HG02623 (cell line): ENCODE data around the gene TEAD1.

Source experiments
- ATAC-seq: cut with Tn5 transposase; IDR thresholded peaks from one replicate; pipeline ENCODE4 v1.9.1; 2021; ENCODE audit warnings: moderate library complexity; ENCODE audit not compliant: unreplicated experiment

The TEAD1 gene

DNA sequence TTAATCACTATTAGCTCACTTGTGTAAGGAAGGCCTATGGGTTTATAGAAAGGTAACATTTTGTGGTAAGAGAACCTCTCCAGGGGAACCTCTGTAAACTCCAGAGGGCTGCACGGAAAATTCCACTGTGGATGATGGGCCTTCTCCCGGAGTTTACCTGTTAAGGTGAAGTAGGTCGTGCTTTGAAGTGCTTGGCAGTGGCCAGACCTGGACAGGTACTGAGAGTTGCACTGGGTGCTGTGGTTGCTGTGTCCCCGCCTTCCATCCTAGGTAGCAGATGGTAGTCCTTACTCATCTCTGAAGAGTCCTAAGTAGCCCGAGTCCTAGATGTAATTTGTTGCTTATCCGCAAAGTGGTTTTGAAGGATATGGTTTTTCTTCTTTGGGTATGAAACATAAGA lies 133.4 kb downstream of the TEAD1 start:
- no peak for ATAC-seq

DNA sequence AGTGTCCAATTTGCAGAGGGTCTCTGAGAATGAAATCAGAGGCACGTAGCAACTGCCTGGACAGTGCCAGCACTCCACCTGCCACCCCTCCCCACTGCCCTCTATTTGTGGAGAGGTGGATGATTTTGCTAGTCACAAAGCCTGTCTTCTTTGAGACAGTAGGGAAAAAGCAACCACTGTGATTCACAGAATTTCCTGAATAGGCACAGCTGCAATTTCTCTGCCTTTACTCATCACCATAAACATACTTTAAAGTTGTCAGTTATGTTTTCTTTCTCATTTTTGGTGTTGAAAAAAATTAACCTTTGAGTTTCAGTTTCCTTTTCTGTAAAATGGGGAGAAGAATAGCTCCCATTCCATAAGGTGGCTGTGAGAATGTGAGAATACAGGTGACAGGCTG lies 134.3 kb downstream of the TEAD1 start:
- no peak for ATAC-seq

DNA sequence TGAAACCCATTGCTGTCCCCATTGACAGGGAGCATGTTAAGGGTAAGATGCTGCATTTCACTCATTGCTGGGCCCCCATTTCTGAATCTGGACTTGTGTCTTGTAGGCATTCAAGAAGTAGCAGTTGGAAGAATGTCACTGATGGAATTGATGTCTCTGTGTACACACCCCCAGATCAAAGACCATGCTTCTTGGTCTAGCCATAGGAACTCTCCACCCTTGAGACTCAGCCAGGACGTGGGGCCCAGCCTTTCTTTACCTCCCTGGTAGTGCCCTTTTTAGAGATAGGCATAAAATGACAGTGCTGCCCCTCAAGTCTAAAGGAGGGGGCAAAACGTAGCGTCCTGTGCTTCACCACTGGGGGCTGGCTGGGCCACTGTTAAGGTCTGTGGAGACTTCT lies 135.1 kb downstream of the TEAD1 start:
- ATAC-seq, result no peak

DNA sequence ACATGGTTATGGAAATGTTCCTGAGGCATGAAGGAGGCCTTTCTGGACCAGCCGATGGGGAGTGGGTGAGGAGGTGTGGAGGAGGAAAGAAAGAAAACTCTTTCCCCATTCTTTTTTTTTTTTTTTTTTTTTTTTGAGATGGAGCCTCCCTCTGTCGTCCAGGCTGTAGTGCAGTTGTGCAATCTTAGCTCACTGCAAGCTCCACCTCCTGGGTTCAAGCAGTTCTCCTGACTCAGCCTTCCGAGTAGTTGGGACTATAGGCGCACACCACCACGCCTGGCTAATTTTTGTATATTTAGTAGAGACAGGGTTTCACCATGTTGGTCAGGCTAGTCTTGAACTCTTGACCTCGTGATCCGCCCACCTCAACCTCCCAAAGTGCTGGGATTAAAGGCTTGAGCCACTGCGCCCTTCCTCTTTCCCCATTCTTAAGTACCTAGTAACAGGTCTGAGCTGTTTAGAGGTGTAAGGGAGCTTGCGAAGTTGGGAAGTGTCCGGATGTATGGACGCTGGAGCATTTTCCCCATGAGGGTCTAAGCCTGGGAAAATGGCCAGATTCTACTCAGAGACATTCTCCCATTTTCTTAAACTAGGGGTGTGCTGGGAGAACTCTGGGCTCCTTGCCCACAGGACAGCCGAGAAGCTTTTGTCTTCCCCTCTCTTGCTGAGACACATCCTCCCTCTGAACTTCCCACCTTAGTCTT lies 135.8 kb downstream of the TEAD1 start:
- no peak for ATAC-seq

DNA sequence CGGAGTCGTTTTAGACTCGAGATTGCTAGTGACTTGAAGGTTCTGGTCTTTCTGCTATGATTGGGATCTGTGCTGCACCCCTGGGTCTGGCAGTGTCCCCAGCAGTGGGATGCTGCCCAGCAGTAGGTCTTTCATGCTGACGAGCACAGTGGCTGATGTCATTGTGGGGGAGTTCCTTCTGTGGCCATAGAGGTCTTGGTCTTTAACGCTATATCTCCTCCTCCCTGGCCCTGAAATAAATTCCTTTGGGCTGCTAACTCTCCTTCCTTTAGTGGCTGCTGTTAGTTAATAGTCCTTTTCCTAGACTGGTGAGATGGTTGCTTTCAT lies 136.3 kb downstream of the TEAD1 start:
- ATAC-seq, result no peak

DNA sequence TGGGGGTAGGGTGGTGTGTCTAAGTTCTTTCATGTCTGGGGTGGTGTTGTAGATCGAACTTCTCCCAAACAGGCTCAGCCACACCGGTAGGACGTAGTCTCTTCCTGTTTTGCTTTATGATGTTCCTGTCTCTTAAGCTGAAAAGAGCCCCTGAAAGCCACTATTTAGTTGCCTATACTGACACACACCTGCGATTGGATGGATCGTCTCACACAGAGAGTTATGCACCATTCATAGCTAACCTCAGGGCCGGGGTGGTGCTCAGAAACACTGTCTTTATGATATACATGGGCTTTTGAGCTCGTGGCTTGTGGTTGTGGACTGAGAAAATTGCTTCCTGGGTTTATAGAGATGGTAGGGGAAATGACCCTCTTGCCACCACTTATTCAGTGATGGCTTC lies 137.6 kb downstream of the TEAD1 start:
- no peak for ATAC-seq

DNA sequence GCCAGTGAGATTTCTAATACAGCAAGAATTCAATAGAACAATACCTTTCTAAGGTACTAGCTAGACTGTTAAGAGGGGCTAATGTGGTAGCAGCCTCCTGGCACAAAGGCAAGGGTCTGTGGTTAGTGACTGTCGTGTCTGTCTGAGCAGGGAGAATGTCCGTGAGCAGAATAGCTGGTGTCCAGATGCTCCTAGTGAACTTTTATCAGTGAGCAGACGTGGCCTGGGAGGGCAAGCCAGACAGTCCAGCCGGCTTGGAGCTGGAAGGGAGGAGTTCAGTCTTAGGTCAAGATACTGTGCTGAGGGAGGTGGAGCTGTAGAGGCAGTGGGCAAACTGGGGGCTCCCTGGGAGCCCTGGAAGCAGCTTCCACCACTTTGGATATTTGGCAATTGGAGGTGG lies 138.6 kb downstream of the TEAD1 start:
- ATAC-seq, result no peak

DNA sequence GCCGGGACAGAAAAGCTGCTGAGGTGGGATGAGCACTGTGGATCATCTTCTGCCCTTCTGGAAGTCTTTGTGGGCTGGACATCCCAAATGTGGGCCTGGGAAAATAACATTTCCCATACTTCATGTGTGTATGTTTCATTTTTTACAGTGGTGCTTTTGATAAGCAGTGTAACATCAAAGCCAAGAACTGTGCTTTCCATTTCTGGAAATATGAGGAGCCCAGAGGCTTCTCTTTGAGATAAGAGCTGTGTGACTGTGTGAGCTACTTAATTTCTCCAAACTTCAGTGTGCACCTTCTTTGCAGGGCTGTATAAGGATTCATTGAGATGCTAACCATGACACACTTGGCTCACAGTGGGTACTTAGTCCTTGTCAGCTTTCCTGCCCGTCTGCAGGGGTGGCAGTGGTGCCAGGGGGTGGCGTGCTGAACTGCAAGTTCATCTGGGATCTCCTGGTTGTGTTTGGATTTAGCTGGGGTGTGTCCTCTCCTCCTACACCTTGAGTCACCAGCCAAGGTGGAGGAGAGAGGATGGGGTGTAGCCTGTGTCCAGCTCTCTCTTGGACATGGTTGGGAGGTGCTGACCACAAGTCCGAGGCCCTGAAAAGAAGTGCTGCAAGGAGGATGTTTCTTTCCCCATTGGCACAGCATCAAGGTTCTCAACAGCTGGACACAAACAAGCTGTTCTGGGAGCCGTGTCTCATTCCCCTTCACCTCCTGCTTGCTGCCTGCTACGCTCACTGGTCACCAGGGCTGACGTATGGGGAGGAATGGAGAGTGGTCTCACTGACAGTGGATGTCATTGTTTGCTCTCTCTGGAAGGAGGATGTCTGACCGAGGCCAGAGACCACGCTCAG lies 139.4 kb downstream of the TEAD1 start:
- ATAC-seq, result no peak

DNA sequence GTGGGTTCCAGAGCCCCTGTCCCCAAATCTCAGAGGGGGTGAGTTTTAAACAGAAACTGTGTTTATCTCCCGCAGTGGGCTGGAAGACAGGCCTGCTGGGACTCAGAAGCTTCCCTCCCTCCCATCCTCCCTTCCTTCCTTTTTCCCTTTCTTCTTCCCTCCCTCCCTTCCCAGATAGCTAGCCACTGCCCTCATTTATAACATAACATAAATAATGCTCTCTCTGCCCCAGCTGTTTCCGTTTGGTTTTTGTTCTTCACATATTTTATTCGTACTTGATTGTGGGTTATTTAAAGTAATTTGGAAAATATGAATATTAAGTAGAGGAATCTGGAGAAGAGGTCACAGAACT lies 140.9 kb downstream of the TEAD1 start:
- ATAC-seq, result no peak

DNA sequence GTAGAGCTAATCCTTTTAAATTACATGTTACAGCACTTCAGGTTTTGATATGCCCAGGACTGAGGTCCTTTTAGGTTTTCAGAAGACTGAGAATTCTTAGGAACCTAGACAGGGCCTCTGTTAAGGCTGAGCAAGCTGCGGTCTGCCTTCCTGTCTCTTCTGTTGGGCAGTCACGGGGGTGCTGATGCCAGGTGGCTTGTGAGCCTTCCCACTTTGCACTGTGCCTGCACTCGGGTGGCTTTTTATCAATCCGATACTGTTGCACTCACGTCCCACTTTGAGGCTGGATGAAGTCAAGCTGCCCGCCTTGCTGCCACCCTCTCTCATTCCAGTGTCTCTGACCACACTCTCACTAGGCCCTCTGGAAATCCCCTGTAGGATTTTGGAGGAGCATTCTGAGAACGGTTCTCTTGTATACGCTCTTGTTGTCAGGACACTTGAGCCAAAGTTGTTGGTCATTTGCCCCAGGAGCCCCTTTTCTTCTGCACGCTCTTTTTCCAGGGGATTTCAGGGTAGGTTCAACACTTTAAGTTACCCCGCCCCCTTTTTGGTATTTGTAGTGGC lies 141.8 kb downstream of the TEAD1 start:
- no peak for ATAC-seq

DNA sequence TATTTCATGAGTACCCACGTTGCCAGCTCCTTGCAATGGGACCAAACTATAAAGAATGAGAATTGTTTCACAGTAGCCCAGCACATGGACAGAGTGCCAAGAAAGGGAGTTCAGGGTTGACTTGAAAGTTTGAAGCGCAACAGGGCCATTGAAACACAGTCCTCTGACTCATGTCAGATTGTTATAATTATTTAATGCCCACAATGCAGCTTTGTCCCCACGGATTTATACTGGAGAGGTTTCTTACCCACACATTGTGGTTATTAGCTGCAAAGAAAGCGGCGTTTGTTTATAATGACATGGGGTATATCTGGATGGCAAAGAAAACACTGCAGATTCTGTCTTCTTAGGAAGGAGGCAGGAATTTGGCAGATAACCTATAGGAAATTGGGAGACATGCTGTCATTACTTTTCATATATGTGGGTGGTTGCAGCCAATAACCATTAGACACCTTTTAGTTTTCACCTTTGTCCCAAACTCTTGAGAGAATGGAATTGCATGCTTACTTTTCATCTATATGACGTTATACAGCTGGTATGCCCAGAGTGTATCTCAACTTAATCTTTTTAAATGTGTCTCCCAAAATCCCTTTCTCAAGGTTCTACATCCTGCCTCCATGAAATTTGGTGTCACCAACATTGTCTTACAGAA lies 143.6 kb downstream of the TEAD1 start:
- ATAC-seq, result no peak

DNA sequence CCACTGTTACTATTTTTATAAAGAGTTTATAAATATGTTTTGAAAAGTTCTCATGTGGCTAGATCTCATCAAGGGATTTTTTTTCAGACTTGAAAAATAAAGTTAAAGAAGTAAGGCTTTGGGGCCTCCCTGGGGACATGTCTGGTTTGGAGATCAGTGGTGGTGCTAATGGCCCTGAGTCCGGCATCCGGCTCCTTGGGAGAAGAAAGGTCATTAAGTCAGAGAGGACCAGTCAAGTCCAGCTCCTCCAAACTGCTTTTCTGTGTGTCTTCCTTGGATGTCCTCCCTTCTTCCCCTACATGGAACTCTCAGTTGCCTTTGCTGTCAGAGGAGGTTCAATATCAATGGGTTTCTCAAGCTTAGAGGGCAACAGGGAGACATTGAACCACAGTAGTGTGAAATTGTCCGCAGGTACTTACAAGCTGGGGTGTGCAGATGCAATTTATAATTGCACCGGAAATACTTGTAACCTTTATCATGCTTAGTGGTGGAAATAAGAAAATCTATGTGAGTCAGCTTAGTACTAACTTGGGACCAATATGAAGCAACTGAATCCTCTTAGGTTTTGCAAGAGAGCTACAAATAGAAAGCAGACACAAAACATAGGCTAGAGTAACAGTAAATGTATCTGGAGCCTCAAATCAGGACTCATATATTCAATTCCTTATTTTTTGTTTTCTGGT lies 144.3 kb downstream of the TEAD1 start:
- no peak for ATAC-seq

DNA sequence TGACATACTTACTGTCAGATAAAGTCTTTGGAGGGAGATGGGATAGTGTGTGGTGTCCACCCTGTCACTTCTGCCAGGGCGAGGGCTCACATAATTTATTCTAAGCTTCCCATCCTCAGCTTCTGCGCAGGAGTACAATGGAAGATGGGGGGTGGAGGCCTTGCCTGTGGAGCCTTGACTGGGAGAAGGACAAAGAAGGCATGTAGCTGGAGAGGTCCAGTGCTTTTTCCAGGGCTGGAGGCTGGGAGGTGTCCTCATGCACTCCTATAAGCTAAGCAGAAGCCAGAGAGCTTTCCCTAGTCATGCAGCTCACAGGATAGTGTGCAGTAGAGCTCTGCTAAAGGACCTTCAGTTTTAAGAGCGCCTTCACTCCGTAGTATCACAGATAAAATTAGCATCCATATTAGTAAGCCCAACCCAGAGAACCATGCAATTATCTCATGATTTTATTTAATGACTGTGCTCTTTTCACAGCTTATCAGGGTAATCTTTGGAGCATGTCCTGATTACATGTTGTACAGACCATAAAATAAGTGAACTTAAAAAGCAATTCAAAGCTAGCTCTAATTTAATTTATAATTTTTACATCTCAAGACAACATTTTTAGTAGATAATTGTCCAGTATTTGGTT lies 148.3 kb downstream of the TEAD1 start:
- ATAC-seq, result no peak

DNA sequence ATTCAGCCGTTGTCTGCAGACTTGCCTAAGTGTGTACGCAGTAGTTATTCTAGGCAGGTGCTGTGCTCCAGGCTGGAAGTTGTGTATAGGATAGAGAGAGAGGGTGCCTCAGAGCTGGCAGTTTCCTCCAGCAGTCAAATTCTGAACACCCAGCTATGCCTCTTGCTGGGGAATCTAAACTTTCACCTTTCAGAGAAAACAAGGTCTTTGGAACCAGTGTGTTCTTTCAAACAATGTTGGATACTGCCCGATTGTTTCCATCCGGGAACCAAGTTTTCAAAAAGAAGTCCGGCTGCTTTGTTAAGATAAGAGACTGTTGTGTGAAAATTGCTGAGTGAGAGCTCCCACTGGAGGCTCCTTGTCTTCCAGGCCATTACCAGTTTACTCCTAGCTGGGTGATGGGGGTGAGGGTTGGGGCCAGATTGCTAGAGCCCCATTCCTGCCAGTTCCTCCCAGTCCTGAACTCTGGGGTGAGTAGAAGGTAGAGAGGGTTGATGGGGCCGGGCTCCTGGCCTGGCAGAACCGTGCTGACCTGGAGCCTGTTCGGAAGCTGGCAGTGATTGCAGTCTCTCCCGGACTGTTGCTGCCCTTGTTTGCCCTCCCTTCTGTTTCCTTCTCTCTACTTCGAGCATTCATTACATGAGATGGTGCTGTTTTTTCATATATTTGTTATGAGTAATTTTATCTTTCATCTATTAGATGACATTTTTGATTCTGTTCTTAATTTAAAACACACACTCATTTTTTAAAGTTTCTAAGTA lies 150.2 kb downstream of the TEAD1 start:
- ATAC-seq, result no peak

DNA sequence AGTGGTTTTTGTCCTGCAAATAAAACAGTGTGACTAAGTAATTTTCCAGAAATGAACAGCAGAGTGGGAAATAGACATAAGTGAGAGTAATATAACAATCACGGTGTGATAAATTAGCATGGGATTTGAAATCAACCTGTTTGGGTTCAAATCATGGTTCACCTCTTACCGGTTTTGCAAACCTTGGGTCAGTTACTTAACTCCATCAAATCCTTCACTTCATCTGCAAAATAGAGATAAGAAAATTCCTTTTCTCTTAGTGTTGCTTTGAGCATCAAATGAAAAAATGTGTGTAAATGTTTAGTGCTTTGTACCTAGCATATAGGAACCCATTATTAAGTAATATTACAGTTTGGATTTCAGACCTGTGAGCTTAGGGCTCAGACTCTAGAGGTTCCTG lies 152.2 kb downstream of the TEAD1 start:
- ATAC-seq, result no peak

DNA sequence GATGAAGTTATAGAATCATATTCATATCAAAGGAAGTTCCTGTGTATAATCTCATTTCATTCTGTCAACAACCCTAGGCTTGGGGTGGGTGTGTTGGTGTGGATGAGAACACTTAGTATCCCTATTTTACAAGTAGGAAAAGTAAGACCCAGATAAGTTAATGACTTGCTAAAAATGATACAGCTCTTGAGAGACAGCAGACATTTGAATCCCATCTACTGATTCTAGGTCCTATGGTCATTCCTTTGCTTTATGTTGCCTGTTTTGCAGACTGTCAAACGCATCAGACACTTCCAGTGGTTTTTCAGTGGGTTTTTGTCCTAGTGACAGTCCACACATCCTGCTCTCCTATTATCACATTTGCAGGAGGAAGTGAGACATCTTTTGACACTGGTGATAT lies 153.1 kb downstream of the TEAD1 start:
- ATAC-seq, result no peak

DNA sequence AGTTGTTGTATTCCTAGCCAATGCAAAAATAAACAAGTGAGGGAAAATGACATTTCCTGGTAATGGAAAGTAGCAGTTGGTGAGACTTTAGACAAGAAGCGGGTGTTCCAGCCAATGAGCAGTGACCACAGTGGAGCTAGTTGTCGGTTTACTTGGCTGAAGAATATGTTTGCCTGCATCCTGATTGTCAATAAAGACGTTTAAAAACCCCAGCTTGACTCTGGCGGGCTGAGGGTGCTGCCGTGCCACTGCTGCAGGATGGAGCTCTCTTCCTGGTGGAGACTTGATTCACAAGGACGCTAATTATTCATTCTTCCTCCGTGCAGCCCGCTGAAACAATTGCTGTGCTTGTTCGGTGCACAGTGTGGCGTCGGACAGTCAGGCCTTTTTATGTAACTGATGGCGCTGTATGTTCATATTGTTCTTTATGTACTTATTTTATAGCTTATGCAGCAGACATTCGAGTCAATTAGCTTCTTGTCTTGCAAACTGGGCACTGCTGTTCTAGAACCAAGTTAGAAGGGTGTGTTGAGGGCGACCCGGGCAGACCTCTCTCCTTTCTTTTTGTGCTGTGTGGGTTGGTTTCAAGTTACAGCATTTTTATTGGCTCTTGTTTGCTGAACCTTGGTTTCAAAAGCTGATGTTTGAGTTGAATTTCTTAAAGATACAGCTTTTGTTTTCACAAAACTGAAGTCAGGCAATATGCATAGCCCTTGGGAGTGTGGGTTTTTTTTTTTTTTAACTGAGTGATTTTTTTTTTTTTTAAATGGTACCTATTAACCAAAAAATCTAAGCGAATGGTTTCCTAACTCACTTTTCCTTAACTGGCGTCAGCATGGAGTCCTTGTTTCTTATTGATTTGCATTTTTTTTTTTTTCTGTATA lies 153.9 kb downstream of the TEAD1 start:
- ATAC-seq, result no peak

DNA sequence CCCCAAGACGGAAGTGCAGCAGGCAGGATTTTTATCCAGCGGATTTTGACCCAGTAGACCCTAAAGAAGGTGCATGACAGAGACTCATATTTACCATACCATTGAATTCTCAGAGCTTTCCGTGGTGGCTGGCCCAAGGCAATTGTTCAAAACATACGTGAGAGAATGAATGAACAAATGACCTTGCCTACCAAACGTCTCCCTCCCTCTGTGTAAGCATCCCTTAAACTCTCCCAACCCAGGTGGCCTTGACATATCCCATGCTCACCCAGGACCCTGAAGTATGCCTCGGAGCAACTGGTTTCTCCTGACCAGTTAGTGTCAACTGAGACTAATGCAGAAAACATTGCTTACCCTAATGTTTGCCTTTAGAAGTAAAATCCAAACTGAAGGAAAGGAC lies 154.9 kb downstream of the TEAD1 start:
- no peak for ATAC-seq
